Measurements from ENCODE around the gene OR2A42. TPM values are rescaled to one million over a fixed set of nuclear protein-coding genes. Genes with fewer than 3 reads are reported as not detected.
"Not testable (repeated sequence)": the region's sequence is repeated elsewhere in the genome, so short reads cannot be mapped to it uniquely, and the experiment has no call there.

OR2A42 gene
- total RNA-seq, 4 donors from 2014 or later, result not detected

GRCh38 chr7:144178380-144179164, 60.8 kb downstream of the OR2A42 start:
- WGBS, 2 donors (ENCODE audit: low coverage in 1 of 2), result no CpG with 5 or more reads among the region's 10 CpGs
- H3K9me3 ChIP-seq; H3K27ac ChIP-seq; H3K27me3 ChIP-seq; H3K4me3 ChIP-seq; H3K4me1 ChIP-seq; intact Hi-C loops (cut with DNase I; ENCODE audit: low total_unique reads); H3K36me3 ChIP-seq: not testable (repeated sequence)
- TF ChIP-seq, protein P1, sequence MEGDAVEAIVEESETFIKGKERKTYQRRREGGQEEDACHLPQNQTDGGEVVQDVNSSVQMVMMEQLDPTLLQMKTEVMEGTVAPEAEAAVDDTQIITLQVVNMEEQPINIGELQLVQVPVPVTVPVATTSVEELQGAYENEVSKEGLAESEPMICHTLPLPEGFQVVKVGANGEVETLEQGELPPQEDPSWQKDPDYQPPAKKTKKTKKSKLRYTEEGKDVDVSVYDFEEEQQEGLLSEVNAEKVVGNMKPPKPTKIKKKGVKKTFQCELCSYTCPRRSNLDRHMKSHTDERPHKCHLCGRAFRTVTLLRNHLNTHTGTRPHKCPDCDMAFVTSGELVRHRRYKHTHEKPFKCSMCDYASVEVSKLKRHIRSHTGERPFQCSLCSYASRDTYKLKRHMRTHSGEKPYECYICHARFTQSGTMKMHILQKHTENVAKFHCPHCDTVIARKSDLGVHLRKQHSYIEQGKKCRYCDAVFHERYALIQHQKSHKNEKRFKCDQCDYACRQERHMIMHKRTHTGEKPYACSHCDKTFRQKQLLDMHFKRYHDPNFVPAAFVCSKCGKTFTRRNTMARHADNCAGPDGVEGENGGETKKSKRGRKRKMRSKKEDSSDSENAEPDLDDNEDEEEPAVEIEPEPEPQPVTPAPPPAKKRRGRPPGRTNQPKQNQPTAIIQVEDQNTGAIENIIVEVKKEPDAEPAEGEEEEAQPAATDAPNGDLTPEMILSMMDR (IDR thresholded peaks at IDR 0.05), result peak; percentile 22 to 71 (median 51)
- in situ Hi-C loops (cut with MboI; ENCODE audit: low pct_ligation_motif_present in 1 of 4, low pct_unique_long_range_greater_than_20kb in 1 of 4, low sequenced_read_pairs in 3 of 4), result loop anchor here in 1 of 4 donors (10.0 kb wide), 1 partner anchor 216 kb away; no protein-coding TSS in a partner anchor
- peak; percentile 13 for DNase-seq

Other genes with a start within 250 kb of the OR2A42 start
- not detected for gene OR6B1, start 239.3 kb downstream of the OR2A42 start, total RNA-seq
- not detected for gene OR2A5, start 190.7 kb downstream of the OR2A42 start, total RNA-seq
- gene OR2A25, start 169.8 kb downstream of the OR2A42 start, total RNA-seq, result not detected
- gene OR2A12, start 153.3 kb downstream of the OR2A42 start, total RNA-seq, result not detected
- not detected for gene OR2A2, start 130.0 kb downstream of the OR2A42 start, total RNA-seq
- not detected for gene OR2A14, start 116.4 kb downstream of the OR2A42 start, total RNA-seq
- 10 to 100 TPM in 3 of 4 donors, 1 to 10 TPM in 1; 7.8 to 63.3 (median 34.1) TPM for gene CTAGE4, start 56.1 kb downstream of the OR2A42 start, total RNA-seq
- gene ARHGEF35, start 43.8 kb downstream of the OR2A42 start, total RNA-seq, result 10 to 100 TPM in 3 of 4 donors, 1 to 10 TPM in 1; 4.6 to 29.1 (median 26.3) TPM
- gene OR2A7, start 25.2 kb upstream of the OR2A42 start, total RNA-seq, result 10 to 100 TPM; 14.1 to 50.9 (median 25.1) TPM
- gene CTAGE8, start 29.7 kb upstream of the OR2A42 start, total RNA-seq, result 10 to 100 TPM in 1 of 4 donors, 1 to 10 TPM in 2, not detected in 1; 3.2 to 10.3 (median 6.4) TPM
- gene OR2A1, start 72.8 kb upstream of the OR2A42 start, total RNA-seq, result not detected
- gene ARHGEF5, start 115.8 kb upstream of the OR2A42 start, total RNA-seq, result 100 to 1,000 TPM in 1 of 4 donors, 10 to 100 TPM in 3; 49.6 to 112 (median 64.3) TPM
- not detected for gene NOBOX, start 164.1 kb upstream of the OR2A42 start, total RNA-seq

Measured in transverse colon (tissue), 4 donors.